SK-N-MC (cell line): ENCODE measurements around the gene ATP1A3.
"Not testable (repeated sequence)": the region's sequence is repeated elsewhere in the genome, so short reads cannot be mapped to it uniquely, and the experiment has no call there.

Experiments used
- DNase-seq: peaks from one replicate; pipeline ENCODE4 v3.0.0-alpha.2; 2011; ENCODE audit warnings: low read depth, low spot score
- H3K27ac ChIP-seq: fragments of 200-600 bp; sonication (generic); 2 replicates; pipeline ENCODE4 v1.5.1; 2016; ENCODE audit warnings: mixed run types
- H3K36me3 ChIP-seq: fragments of 200-600 bp; sonication (generic); 2 replicates; pipeline ENCODE4 v1.6.1; 2017; ENCODE audit warnings: antibody characterized with exemption, low read length, mixed read lengths; ENCODE audit not compliant: insufficient read depth
- H3K4me3 ChIP-seq: fragments of 200-600 bp; sonication (generic); 2 replicates; pipeline ENCODE4 v1.5.1; 2016
- H3K9ac ChIP-seq: fragments of 200-600 bp; sonication (generic); 2 replicates; pipeline ENCODE4 v1.8.0; 2017; ENCODE audit warnings: mixed run types, mixed read lengths; ENCODE audit not compliant: insufficient read length
- H3K9me3 ChIP-seq: fragments of 200-600 bp; sonication (generic); 2 replicates; pipeline ENCODE4 v1.6.1; 2017; ENCODE audit warnings: low read depth, mild to moderate bottlenecking, antibody characterized with exemption, low read length, moderate library complexity, mixed read lengths
- EZH2 ChIP-seq: fragments of 200-600 bp; sonication (generic); IDR thresholded peaks from one replicate; pipeline ENCODE4 v1.6.1; 2017; ENCODE audit warnings: antibody characterized with exemption
- FOXP2 ChIP-seq: optimal IDR thresholded peaks from 2 replicates; pipeline ENCODE3; 2011; ENCODE audit warnings: mild to moderate bottlenecking, moderate library complexity; ENCODE audit not compliant: insufficient read depth; ENCODE audit errors: extremely low read length, control extremely low read depth
- POLR2AphosphoS5 ChIP-seq: IDR thresholded peaks from 2 replicates; pipeline ENCODE4 v1.6.1; 2012; ENCODE audit warnings: mild to moderate bottlenecking, low read depth, low read length, borderline replicate concordance

The ATP1A3 gene

GRCh38 chr19:42018503-42019193 is 24.6 kb upstream of the ATP1A3 start:
- no peak for TF ChIP-seq EZH2
- no peak for TF ChIP-seq FOXP2
- TF ChIP-seq POLR2AphosphoS5: no peak
- no peak overlapping the region for H3K9ac ChIP-seq
- H3K36me3 ChIP-seq: no peaks in the 10 kb centered on the region
- H3K4me3 ChIP-seq: no peak overlapping the region
- H3K9me3 ChIP-seq: no peaks in the 10 kb centered on the region
- no peak overlapping the region for H3K27ac ChIP-seq
- no peak for DNase-seq

DNA sequence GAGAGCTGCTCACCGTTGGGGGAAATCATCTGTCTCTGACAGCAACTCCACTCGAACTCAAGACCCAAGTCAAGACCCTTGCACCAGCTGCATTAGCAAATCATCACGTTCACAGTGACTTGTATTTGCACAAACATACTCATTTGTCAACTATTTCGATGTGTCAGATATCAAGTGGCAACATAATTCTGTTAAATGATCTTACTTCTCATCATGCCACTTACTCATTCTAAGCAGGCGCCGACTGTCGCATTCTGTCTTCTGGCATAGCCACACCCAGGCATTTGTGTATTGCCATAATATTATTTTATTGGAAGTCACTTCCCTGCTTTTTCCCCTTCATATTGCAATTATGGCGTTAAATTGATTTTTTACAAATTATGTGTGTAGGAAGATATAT is 23.0 kb upstream of the ATP1A3 start:
- no peaks in the 10 kb centered on the region for H3K36me3 ChIP-seq
- no peak overlapping the region for H3K27ac ChIP-seq
- H3K9me3 ChIP-seq: no peaks in the 10 kb centered on the region
- H3K9ac ChIP-seq: no peak overlapping the region
- TF ChIP-seq EZH2: no peak
- no peak for TF ChIP-seq POLR2AphosphoS5
- TF ChIP-seq FOXP2: no peak
- H3K4me3 ChIP-seq: no peak overlapping the region
- no peak for DNase-seq

GRCh38 chr19:42012747-42013146 is 18.7 kb upstream of the ATP1A3 start:
- DNase-seq, H3K9ac ChIP-seq, H3K4me3 ChIP-seq, H3K9me3 ChIP-seq, H3K36me3 ChIP-seq: not testable (repeated sequence)
- H3K27ac ChIP-seq: 0 out of 2 replicates have a peak overlapping the region, but pooled peaks have one; percentile 13

DNA sequence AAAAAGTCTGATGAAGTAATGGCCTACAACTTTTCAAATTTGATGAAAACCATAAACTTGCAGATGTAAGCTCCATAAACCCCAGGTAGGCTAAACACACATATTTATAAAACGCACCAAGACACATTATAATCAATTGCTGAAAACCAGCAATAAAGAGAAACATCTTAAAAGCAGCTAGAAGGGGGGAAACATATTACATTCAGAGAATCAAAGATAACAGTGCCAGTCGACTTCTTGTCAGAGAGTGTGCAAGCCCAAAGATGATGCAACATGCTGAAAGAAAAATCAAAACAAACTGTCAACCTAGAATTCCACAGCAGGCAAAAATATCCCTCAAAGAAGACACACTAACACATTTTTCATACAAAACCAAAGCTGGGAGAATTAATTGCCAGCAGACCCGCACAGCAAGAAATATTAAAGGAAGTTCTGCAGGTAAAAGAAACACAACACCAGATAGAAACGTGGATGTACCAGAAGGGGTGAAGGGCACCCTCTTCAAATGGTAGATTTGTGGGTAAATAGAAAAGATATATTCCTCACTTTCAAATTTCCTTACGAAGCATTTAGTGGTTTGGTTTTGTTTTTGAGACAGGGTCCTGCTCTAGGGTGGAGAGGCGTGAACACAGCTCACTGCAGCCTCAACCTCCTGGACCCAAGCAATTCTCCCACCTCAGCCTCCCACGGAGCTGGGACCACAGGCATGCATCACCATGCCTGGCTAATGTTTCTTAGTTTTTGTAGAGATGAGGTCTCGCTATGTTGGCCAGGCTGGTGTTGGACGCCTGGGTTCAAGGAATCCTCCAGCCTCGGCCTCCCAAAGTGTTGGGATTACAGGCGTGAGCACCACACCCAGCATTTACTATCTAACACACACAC is 16.5 kb upstream of the ATP1A3 start:
- Histone ChIP-seq H3K9ac (peak overlapping the region; percentile 83), H3K27ac (peak overlapping the region; percentile 99), H3K4me3 (peak overlapping the region; percentile 52; the same call in 1 of the 2 replicates), H3K36me3 (no peaks in the 10 kb centered on the region), H3K9me3 (no peaks in the 10 kb centered on the region)
- no peak for DNase-seq
- TF ChIP-seq POLR2AphosphoS5 (no peak), EZH2 (no peak), FOXP2 (no peak)

- H3K36me3 ChIP-seq: no peaks in the 10 kb centered on the region
- TF ChIP-seq FOXP2 (no peak), POLR2AphosphoS5 (no peak), EZH2 (no peak)
- H3K27ac ChIP-seq: no peak overlapping the region
- H3K9ac ChIP-seq: no peak overlapping the region
- no peak overlapping the region for H3K4me3 ChIP-seq
- no peaks in the 10 kb centered on the region for H3K9me3 ChIP-seq
- DNase-seq: no peak
Measured at GRCh38 chr19:42006569-42006968, 12.5 kb upstream of the ATP1A3 start.

- no peaks in the 10 kb centered on the region for H3K9me3 ChIP-seq
- no peak overlapping the region for H3K4me3 ChIP-seq
- H3K36me3 ChIP-seq: no peaks in the 10 kb centered on the region
- no peak overlapping the region for H3K9ac ChIP-seq
- TF ChIP-seq POLR2AphosphoS5 (no peak), EZH2 (no peak)
- DNase-seq: no peak
- H3K27ac ChIP-seq: no peak overlapping the region
Measured at GRCh38 chr19:42005504-42005903, 11.5 kb upstream of the ATP1A3 start.

DNA sequence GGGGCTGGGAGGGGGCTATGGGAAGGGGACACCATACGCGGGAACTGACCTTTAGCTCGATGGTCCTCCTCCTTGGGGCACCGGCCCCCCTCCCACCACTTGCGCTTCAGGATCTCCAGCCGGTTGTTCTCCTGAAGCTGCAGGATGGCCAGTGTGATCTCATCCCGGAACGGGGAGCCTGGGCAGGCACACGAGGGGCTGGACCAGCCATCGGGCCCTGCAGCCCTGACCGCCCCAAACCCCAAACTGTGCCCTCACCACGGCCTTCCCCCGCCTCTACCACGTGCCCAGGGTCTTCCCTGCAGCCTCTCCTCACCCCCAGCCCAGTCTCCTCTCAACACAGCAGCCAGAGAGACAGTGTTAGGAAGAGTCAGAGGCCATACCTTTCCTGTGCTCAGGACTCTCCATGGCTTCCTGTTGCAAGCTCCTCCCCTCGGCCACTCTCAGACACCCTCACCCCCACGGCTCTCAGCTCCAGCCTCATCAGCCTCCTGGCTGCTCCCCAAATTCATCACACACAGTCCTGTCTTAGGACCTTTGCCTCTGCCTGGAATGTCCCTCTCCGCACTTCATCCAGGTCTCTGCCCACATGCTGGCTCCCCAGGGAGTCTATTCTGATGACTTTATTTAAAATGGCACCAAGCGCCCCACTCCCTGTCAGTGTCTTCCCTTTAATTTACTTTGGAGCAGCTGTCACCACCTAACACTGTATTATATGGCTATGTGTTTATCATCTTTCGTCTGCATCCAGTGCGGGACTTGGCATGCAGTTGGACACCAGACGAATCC is 9.7 kb upstream of the ATP1A3 start:
- TF ChIP-seq FOXP2 (no peak), POLR2AphosphoS5 (no peak), EZH2 (no peak)
- no peak overlapping the region for H3K4me3 ChIP-seq
- no peaks in the 10 kb centered on the region for H3K36me3 ChIP-seq
- H3K9me3 ChIP-seq: no peaks in the 10 kb centered on the region
- no peak for DNase-seq
- no peak overlapping the region for H3K9ac ChIP-seq
- H3K27ac ChIP-seq: no peak overlapping the region

- Histone ChIP-seq H3K36me3 (no peaks in the 10 kb centered on the region), H3K9me3 (no peaks in the 10 kb centered on the region), H3K27ac (no peak overlapping the region), H3K4me3 (no peak overlapping the region), H3K9ac (no peak overlapping the region)
- no peak for TF ChIP-seq EZH2
- no peak for TF ChIP-seq POLR2AphosphoS5
- no peak for TF ChIP-seq FOXP2
- DNase-seq: no peak
Measured at GRCh38 chr19:41999878-42000208, 5.8 kb upstream of the ATP1A3 start.
